T-helper 2 cell (primary cell): ENCODE measurements around the gene DYNLL1.
A peak's percentile ranks its signal among the peaks of the same experiment; 100 is the strongest.
"Not testable (repeated sequence)": the region's sequence is repeated elsewhere in the genome, so short reads cannot be mapped to it uniquely, and the experiment has no call there.

ENCODE experiments used
- DNase-seq, 5 experiments: peaks; one replicate each; pipeline versions ENCODE4 v3.0.0 to v3.0.0-alpha.2; 2012 to 2022

The DYNLL1 gene

DNA sequence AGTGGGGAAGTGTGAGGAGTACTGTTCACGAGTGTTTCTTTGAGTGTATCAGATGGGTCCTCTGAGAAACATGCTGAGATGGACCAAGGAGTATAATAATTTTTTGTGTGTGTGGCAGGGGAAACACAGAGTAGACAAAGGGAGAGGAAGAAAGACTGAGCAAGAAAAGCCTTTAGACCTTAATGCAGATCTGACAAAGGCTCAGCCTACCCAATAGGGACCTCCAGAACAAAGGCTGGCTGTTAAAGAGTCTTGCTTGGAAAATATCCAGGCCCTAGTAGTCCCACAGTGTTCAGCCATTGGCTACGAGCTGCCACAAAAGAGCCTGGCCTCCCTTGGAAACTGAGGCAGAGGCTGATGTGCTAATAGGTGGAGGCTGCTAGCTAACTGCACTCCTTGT is 19.6 kb downstream of the DYNLL1 start:
- no peak for DNase-seq

DNA sequence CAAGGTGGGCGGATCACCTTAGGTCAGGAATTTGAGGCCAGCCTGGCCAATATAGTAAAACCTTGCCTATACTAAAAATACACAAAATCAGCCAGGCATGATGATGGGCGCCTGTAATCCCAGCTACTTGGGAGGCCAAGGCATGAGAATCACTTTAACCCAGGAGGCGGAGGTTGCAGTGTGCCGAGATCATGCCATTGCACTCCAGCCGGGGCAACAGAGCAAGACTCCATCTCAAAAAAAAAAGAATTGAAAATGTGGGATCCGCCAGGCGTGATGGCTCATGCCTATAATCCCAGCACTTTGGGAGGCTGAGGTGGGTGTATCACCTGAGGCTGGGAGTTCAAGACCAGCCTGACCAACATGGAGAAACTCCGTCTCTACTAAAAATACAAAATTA is 23.4 kb downstream of the DYNLL1 start:
- not testable (repeated sequence) for DNase-seq

DNA sequence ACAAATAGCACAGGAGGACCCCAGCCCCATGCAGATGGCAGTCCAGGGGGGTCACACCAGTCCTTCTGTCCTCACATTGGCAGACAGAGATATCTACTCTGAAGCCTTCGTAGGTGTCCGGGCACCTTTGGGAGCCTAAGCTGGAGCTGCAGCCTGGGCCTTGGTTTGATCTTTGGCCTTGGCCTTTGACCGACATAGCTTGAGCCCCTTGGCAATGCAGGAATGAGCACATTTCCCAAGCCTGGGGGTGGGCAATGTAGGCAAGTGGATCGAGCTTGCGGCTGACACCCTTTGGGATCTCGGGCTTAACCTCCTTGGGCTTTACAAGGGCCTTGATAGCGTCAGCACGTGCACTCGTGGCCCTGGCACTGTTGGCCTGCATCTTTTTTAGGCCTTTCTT is 26.7 kb downstream of the DYNLL1 start:
- no peak for DNase-seq

DNA sequence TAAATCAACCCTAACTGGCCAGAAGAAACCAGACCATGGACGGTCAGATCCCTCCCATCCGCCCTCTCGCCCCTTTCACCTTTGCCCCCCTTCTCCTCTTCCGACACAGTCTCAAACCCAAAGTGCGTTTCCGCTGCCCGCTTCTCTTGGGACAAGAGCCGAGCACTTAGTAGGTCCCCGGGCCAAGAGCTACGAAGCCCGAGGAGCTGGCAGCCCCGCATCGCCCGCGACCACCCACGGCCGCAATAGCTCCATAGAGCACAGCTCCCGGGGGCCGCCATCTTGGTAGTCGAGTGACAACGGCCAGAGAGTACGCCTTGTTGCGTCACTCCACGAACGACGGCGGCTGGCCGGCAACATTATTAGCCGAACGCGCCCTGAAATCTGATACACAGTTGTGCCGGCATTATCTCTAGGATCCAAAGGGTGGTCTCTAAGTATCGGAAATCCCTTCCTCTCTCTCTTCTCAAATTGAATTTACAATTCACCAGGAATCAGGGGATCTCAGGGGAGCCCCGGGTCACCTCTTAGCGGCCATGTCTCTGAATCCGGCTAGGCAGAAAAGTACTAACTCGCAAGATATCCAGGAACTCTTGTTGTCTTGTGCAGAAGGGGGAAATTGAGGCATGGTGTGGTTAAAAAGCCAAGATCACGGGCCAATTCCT is 33.1 kb downstream of the DYNLL1 start, which contains the start of gene COQ5:
Gene COQ5, minus strand, starts transcription at position 298 of the 665 bp plus-strand sequence. Its CDS starts 17 bp downstream, at position 281.
- peak; percentile 63 to 89 (median 73) for DNase-seq

DNA sequence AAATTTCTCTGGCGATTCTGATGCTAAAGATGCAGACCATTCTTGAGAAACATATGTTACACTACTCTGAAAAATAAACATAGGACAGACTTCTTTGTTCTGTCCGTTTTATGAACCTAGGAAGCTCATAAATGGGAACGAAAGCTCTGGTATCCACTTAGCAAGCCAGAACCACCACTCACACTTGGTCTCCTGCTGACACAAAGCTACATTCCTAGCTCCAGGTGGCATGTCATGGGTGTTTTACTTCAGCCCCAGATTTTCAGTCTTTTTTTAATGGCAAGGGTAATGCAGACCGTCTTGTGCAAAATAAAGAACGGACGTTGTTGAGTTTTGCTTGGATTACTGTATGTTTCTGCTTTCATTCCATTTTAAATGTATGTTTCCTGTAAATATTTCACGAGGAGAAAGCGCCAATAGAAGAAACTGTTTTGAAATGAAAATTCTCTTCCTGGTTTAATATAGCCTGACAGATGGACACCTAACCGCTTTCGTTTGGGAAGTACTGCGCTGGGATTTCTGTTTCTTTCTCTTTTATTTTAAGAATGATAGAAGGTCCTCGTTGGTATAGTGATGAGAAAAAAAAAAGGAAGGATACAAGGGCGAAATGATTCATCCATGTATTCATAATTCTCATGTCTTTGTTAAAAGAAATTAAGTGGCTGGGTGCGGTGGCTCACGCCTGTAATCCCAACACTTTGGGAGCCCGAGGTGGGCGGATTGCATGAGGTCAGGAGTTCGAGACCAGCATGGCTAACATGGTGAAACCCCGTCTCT is 33.9 kb downstream of the DYNLL1 start:
- no peak for DNase-seq

DNA sequence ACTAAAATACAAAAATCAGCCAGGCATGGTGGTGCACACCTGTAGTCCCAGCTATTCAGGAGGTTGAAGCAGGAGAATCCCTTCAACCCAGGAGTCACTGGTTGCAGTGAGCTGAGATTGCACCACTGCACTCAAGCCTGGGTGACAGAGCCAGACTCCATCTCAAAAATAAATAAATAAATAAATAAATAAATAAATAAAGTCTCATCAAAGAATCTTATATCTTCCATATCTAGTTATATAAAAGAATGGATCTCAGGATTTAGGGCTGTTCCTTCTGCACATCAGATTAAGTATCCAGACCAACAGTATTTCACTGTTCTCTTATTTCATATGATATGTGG is 34.5 kb downstream of the DYNLL1 start:
- not testable (repeated sequence) for DNase-seq

DNA sequence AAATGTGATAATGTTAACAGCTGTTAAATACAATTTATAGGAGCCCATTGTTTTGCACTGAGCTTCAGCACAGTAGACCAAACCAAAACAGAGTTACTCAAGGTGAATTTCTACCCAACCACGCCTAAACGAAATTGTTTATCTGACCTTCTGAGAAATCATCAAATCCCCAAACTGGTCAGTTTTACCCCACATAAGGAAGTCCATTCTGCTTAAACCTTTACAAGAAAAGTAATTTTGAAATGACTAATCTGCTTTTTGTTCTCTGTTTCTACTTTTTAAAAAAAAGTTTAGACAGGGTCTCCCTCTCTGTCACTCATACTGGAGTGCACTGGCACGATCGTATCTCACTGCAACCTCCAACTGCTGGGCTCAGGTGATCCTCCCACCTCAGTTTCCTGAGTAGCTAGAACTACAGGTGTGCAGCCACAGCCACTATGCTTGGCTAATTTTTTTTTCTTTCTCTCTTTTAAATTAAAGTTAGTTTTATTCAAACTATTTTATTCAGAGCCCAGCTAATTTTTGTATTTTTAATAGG is 36.9 kb downstream of the DYNLL1 start:
- peak in 1 of 5 experiments; percentile 34 for DNase-seq

DNA sequence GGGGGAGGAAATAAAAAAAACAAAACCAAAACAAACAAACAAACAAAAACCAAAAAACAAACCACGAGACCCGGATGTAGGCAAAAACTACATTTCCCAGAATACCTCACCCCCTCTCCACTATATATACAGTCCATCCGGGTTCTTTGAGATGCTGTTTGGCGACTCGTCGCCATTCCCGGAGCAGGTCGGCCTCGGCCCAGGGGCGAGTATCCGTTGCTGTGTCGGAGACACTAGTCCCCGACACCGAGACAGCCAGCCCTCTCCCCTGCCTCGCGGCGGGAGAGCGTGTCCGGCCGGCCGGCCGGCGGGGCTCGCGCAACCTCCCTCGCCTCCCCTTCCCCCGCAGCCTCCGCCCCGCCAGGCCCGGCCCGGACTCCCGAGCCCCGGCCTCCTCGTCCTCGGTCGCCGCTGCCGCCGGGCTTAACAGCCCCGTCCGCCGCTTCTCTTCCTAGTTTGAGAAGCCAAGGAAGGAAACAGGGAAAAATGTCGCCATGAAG is 38.3 kb downstream of the DYNLL1 start, which contains the start of gene RNF10:
Gene RNF10, plus strand, starts transcription at position 154 of the 500 bp plus-strand sequence. CDS start 456 bp downstream, outside the sequence.
- peak; percentile 48 to 92 (median 68) for DNase-seq

DNA sequence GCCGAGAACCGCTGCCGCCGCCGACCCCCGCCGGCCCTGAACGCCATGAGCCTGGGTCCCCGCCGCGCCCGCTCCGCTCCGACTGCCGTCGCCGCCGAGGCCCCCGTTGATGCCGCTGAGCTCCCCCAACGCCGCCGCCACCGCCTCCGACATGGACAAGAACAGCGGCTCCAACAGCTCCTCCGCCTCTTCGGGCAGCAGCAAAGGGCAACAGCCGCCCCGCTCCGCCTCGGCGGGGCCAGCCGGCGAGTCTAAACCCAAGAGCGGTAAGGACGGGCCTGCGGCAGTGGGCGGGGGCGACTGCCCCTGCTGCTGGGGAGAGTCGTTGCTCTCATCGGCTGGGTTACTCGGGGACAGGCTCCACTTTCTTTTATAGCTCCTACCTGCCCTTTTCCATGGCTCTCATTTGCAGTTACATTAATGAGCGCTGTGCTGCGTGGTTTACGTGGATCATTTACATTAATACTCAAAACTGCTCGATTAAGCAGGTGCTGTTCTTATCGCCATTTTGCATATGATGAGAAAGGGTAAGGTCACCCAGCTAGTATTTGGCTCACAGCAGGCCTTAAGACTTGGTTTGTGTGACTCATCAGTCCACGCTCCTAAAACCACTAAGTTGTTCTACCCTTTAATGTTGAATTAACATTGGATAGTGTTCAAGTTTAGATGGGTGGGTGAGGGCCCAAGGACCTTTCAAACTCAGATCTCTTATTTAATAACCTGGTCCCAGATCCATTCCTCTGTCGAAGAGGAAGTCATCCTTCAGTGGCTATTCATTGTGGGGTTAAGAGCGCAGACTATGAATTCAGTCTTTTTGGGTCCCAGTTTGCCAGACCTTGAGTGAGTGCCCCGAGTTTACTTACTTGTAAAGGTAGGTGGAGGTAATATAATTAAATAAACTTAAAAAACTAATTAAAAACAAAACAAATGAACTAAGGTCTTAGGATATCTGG is 39.1 kb downstream of the DYNLL1 start:
- peak; percentile 22 to 64 (median 30) for DNase-seq

DNA sequence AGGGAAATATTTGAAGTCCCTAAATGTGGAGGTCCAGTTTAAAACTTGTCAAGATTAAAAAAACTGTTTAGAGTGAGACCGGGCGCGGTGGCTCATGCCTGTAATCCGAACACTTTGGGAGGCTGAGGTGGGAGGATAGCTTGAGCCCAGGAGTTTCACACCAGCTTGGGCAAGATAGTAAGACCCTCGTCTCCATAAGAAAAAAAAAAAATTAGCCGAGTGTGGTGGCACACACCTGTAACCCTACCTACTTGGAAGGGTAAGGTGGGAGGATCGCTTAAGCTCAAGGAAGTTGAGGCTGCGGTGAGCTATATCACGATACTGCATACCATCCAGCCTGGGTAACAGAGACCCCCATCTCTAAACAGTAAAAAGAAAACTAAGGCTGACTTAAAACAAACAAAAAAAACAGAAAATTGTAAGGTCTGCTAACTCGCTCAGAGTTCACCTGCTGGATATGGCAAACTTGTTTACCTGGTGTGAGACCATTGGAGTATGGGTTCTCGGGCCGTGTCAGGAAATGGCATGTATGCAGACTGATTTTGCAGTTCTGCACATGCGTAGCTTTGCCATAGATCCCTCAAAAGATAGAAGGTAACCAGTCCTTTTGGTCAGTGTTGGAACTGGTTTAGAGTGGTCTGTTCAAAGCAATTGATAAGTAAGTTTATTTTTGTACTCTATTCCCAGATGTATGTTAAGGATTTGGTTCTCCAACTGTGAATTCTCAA is 40.3 kb downstream of the DYNLL1 start:
- DNase-seq: peak in 2 of 5 experiments; percentile 9 to 64

DNA sequence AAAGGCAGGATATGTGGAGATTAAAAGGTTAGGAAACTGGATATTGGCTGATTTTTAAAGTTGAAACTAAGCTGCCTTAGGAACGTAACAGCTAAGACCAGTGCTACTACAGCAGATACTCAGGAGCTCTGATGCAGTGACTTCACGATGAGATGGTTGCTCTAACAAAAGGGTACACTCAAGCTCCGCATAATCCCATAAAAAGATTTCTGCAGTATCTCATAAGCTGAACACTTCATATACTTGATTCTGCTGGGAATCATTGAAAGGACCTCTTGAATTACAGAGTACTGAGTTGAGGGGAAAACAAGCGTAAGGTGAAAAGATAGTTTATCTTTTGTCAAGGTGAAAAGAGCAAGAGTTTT is 41.9 kb downstream of the DYNLL1 start:
- no peak for DNase-seq

DNA sequence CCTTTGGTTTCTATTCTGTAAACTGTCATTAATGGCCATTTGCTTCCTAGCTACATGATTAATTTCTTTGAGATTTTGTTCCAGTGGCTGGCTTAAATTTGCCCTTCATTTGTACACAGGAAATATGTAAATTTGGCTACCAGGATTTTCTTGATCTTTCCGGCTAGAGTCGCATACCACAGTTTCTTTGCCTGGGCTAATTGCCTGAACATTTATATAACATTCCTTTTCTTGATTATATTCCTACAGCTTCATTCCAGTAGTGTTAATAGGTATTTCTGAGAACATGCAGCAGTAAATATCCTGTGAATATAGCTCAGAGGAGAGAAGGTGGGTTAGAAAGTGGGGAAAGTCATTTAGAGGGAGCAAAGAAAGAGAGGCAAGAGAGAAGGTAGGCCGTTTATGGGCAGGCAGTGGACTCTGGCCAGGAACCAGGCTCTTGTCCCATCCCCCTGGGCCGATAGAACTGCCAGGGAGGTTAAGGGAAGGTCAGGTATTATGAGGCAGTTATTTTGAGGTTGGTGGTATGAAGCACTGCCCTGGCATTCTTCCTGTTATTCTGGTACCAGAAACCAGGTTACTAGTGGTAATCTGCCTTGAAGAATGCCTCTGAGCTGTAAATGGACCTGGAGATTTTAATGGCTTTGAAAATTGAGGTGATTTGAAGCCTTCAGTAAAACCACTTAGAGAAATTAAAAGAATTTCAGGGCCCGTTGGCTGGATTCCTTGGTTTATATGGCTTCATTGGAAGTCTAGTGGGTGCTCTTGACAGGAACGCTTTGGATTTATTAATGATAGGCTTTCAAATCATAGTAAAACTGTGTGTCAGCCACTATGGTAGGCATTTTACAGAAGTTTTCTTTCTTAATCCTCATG is 42.6 kb downstream of the DYNLL1 start:
- no peak for DNase-seq

DNA sequence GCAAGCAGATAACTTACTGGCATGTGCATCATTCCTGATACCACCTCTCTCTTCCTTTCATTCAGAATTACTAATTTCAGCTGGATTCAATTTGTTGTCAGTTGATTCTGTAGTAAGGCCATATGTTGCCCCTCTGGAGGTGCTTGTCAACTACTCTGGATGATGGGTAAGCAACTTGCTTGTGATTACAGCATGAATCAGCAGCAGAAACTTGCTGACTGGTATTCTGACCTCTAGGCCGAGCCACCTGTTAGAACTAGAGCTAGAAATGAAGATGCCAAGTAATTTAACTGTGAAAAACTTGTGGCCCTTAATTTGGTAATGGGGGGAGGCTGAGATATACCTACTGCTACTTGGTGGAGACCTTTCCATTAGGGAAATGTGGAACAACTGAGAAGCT is 43.4 kb downstream of the DYNLL1 start:
- DNase-seq: peak in 1 of 5 experiments; percentile 41

DNA sequence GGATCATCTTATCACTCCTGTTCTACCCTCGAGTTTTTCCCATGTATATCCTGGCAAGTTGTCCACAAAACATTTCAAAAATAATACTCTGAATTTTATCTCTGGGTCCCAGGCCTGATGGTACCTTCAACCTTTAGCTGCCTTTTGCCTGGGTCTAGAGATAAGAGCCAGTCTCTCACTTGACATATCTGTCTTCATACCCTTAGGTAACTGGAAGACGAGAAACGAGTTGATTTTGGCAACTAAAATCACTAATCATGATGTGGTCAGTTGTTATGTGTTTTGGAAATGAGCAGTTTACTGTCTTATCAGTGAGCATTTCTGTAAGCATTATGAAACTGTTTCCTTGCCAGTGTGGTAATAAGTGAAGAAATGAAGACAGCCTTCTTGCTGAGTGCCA is 44.5 kb downstream of the DYNLL1 start:
- peak in 1 of 5 experiments; percentile 77 for DNase-seq

DNA sequence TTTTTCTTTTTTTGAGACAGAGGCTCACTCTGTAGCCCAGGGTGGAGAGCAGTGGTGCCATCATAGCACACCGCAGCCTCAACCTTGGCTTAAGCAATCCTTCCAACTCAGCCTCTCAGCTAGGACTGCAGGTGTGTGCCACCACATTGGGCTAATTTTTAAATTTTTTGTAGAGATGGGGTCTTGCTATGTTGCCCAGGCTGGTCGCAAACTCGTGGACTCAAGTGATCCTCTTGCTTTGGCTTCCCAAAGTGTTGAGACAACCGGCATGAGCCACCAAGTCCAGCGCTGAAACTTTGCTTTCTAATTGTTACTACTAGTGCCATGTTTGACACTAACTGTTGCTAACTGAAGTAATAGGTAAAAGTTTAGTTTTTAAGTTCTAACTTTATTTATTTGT is 46.3 kb downstream of the DYNLL1 start:
- no peak for DNase-seq

DNA sequence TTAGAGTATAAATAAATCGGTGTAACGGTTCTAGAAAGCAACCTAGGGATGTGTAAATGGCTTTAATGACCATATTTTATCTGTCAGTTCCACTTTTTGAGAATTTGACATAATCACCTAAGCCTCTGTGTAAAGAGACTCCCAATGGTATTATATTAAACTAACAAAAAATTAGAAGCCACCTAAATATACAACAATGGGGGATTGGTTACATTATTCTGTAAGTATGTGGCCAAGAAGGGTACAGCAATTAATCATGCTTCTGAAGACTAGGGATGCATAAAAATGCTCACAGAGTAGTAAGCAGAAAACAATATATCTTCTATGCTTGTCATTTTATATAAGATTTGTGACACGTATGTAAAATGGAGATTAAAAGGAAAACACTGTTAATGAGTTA is 48.8 kb downstream of the DYNLL1 start:
- no peak for DNase-seq

DNA sequence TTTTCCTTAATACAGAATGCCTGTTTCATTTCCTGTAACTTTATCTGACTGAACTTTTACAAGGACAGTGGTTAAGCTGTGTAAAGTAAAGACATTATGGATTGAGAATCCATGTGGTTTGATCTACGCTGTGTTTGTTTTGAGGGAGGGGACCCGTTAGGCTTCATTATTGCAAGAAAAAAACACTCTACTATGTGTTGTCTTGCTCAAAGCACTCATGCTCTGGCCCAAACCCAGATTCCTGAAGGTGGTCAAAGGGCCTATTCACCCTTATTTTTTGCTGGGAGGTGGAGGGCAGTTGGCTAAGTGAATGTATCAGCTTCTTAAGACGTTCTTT is 50.1 kb downstream of the DYNLL1 start:
- DNase-seq: no peak
